ENCODE results near the gene TOGARAM2. TPM values are rescaled to one million over a fixed set of nuclear protein-coding genes. Genes with fewer than 3 reads are reported as not detected.

TOGARAM2 gene
- total RNA-seq, 2 experiments from 2014 or later: 9.6 TPM

DNA sequence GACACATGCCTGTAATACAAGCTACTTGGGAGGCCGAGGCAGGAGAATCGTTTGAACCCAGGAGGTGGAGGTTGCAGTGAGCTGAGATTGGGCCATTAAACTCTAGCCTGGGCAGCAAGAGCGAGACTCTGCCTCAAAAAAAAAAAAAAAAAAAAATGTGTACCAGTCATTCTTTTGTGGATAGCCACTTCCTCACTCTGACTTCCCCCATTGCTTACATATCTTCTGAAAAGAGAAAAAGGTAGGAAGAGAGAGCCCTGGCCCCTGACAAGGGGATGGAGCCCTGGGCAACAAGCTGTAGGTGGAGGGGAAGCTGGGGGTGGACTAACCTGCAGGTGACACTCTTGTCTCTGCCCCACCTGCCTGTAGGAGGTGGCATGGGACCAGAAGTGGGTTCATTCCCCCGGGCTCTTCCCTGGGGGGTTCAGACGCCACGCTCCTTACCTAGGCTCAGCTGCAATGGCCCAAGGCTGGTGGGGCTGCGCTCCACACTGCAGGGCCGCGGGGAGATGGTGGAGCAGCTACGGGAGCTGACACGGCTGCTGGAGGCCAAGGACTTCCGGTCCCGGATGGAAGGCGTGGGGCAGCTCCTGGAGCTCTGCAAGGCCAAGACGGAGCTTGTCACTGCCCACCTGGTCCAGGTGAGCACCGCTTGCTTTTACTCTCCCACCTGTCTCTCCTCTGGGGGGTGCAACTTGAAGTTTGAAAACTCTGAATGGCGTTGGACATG lies 54.1 kb downstream of the TOGARAM2 start:
- peaks cover 7% of the 10 kb centered on the region for H3K4me1 Mint-ChIP-seq (ENCODE audit: low read depth)
- no peak overlapping the region for H3K4me3 Mint-ChIP-seq
- CTCF ChIA-PET: no interaction called here
- no peaks in the 10 kb centered on the region for H3K9me3 Mint-ChIP-seq
- intact Hi-C loops (cut with micrococcal nuclease): no loop called here
- H3K27me3 Mint-ChIP-seq: no peaks in the 10 kb centered on the region
- POLR2A ChIA-PET: no interaction called here
- DNase-seq: no peak
- peaks cover 9% of the 10 kb centered on the region for H3K36me3 Mint-ChIP-seq
- H3K27ac Mint-ChIP-seq: no peak overlapping the region

DNA sequence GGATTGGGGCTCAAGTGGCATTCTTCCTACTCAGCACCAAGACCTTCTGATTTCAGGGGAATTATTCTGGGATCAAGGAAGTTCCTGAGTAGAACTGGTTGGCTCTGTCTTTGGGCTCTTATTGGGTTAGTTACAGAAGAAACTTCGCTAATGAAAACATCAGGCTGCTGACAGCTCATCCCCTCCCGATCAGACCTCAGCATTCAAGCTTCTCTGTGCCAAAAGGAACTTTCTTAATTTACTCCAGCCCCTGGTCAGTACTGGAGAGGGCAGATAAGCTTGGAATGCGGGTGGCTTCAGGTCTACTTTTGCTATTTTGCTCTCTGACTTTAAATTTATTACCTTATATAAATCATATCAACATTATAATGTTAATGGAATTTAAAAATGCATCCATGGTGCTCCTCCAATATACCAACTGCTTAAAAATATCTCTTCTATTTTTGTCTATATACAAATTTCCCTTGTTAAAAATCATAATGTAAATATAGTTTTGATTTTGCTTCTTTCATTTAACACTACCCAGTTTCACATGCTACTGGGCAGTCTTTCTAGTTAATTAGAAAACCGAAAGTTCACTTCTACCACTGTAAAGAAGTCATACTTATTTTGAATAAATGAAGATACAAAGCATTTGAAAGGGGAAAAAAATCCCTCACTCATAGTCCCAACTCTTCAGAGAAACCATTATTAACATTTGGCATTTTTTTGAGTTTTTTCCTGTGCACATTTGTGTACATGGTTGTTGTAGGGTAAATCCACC lies 58.8 kb downstream of the TOGARAM2 start:
- no peaks in the 10 kb centered on the region for H3K9me3 Mint-ChIP-seq

DNA sequence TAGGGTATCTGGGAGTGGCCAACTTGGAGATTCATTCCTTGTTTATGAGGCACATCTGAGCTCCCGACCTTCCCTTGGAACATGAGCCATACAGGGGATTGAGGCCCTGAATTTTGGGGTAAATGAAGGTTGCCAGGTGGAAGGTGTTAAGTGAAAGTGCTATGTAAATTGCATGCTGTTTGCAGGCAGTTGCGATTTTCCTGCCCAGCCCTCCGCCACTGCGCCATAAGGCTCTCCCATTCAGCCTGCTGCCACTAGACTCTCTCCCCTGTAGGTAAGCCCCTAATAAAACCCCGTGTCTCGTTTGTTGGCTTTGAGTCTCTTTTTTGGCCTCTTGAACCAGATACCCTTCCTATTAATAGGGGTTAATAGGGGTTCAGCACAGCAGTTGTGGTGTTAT lies 59.5 kb downstream of the TOGARAM2 start:
- H3K4me3 Mint-ChIP-seq: no peak overlapping the region
- H3K27me3 Mint-ChIP-seq: no peaks in the 10 kb centered on the region
- no peak overlapping the region for H3K27ac Mint-ChIP-seq
- peaks cover 6% of the 10 kb centered on the region for H3K4me1 Mint-ChIP-seq (ENCODE audit: low read depth)
- H3K36me3 Mint-ChIP-seq: peaks cover 5% of the 10 kb centered on the region
- H3K9me3 Mint-ChIP-seq: no peaks in the 10 kb centered on the region
- ChIA-PET POLR2A (no interaction called here), CTCF (no interaction called here)
- intact Hi-C loops (cut with micrococcal nuclease): no loop called here
- no peak for DNase-seq

More for the DNA sequence above, 58.8 kb downstream of the TOGARAM2 start:
- DNase-seq: no peak
- peaks cover 5% of the 10 kb centered on the region for H3K36me3 Mint-ChIP-seq
- H3K4me1 Mint-ChIP-seq (ENCODE audit: low read depth): peaks cover 6% of the 10 kb centered on the region
- CTCF ChIA-PET: no interaction called here
- POLR2A ChIA-PET: no interaction called here
- intact Hi-C loops (cut with micrococcal nuclease): no loop called here
- no peaks in the 10 kb centered on the region for H3K27me3 Mint-ChIP-seq
- no peak overlapping the region for H3K4me3 Mint-ChIP-seq
- H3K27ac Mint-ChIP-seq: no peak overlapping the region

DNA sequence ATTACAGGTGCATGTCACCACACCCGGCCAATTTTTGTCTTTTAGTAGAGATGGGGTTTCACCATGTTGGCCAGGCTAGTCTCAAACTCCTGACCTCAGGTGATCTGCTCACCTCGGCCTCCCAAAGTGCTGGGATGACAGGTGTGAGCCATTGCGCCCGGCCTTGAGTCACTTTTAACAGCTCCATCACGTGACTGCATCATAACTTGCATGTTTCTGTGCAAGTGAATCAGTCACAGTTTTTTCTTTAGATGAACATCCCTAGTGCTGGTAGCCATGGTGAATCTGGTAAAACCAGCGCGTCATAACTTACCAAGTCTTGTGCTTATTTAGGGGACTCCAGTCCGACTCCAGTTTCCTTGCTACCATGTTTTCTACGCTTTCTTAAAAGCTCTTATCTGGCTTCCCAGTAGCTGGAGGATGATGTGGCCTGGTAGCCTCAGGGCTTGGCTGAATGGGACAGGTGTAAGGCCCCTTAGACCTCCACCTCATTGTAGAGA lies 60.1 kb downstream of the TOGARAM2 start:
- intact Hi-C loops (cut with micrococcal nuclease): no loop called here
- H3K27ac Mint-ChIP-seq: no peak overlapping the region
- ChIA-PET CTCF (no interaction called here), POLR2A (no interaction called here)
- no peaks in the 10 kb centered on the region for H3K27me3 Mint-ChIP-seq
- no peak overlapping the region for H3K4me3 Mint-ChIP-seq
- H3K4me1 Mint-ChIP-seq (ENCODE audit: low read depth): peaks cover 6% of the 10 kb centered on the region
- DNase-seq: no peak
- H3K36me3 Mint-ChIP-seq: peaks cover 3% of the 10 kb centered on the region
- H3K9me3 Mint-ChIP-seq: no peaks in the 10 kb centered on the region

DNA sequence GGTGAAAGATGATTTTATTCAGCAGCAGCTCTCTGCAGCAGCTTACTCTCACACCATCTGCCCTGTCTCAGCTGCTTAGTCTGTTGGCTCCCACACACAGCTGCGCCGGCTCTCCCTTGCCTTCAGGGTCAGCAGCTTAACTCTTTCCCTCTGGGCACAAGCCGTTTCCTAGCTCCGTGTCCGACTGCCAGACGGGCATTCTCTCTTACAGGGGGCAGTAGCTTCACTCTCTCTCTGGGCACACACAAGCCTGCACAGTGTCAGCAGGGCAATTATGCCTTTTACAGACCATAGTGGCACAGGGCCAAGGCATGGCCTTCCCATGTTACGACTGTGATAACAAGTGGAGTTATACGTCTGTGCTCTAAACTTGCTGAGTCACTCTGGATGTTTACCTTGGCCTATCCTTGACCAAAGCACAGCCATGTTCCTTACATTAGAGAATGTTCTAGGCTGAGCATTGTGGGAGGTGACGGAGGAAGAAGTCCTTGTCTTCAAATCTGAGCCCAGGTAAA lies 61.5 kb downstream of the TOGARAM2 start:
- peaks cover 6% of the 10 kb centered on the region for H3K4me1 Mint-ChIP-seq (ENCODE audit: low read depth)
- H3K4me3 Mint-ChIP-seq: no peak overlapping the region
- no peaks in the 10 kb centered on the region for H3K9me3 Mint-ChIP-seq
- POLR2A ChIA-PET: no interaction called here
- no peak overlapping the region for H3K27ac Mint-ChIP-seq
- H3K36me3 Mint-ChIP-seq: peaks cover 1% of the 10 kb centered on the region
- no peaks in the 10 kb centered on the region for H3K27me3 Mint-ChIP-seq
- intact Hi-C loops (cut with micrococcal nuclease): no loop called here
- CTCF ChIA-PET: no interaction called here
- no peak for DNase-seq

DNA sequence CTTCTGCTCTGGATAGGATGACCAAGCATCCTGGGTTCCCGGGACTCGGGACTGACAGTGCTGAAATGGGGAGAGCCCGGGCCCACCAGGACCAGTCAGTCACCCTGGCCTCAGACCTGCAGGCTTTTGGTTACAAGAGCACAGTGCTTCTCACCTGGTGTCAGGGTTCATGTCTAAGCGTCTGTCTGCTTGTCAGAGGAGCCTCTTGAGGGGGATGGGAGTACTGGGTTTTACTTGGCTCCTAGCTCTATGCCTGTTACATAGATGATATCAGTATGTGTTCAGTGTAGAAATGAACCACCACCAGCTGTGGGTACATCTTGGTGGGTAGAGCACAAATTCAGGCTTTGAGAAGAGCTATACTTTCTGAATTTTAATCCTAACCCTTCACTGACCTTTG lies 63.4 kb downstream of the TOGARAM2 start:
- H3K36me3 Mint-ChIP-seq: no peaks in the 10 kb centered on the region
- H3K27ac Mint-ChIP-seq: no peak overlapping the region
- H3K4me3 Mint-ChIP-seq: no peak overlapping the region
- no peaks in the 10 kb centered on the region for H3K27me3 Mint-ChIP-seq
- CTCF ChIA-PET: no interaction called here
- intact Hi-C loops (cut with micrococcal nuclease): no loop called here
- peaks cover 6% of the 10 kb centered on the region for H3K4me1 Mint-ChIP-seq (ENCODE audit: low read depth)
- POLR2A ChIA-PET: no interaction called here
- no peaks in the 10 kb centered on the region for H3K9me3 Mint-ChIP-seq
- no peak for DNase-seq

DNA sequence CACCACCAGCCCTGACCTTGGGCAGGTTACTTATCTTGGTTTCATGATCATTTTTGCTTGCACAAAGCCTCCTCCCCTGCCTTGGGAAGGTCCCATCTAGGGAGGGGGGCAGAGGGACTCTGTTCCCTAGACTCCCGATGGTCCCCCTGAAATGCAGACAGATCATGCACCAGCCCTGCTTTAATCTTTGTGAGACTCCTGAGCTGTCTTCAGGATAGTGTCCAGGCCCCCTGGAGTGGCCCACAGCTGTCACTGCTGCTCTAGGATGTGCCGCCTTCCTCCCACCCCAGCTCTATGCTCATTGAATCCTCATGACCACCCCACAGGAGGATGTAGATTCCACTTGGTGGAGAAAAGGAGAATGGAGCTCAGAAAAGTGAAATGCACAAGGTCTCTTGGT lies 65.2 kb downstream of the TOGARAM2 start:
- H3K27me3 Mint-ChIP-seq: no peaks in the 10 kb centered on the region
- POLR2A ChIA-PET: no interaction called here
- H3K27ac Mint-ChIP-seq: no peak overlapping the region
- intact Hi-C loops (cut with micrococcal nuclease): no loop called here
- H3K4me1 Mint-ChIP-seq (ENCODE audit: low read depth): no peaks in the 10 kb centered on the region
- CTCF ChIA-PET: no interaction called here
- no peak for DNase-seq
- no peaks in the 10 kb centered on the region for H3K36me3 Mint-ChIP-seq
- H3K9me3 Mint-ChIP-seq: no peaks in the 10 kb centered on the region
- no peak overlapping the region for H3K4me3 Mint-ChIP-seq

DNA sequence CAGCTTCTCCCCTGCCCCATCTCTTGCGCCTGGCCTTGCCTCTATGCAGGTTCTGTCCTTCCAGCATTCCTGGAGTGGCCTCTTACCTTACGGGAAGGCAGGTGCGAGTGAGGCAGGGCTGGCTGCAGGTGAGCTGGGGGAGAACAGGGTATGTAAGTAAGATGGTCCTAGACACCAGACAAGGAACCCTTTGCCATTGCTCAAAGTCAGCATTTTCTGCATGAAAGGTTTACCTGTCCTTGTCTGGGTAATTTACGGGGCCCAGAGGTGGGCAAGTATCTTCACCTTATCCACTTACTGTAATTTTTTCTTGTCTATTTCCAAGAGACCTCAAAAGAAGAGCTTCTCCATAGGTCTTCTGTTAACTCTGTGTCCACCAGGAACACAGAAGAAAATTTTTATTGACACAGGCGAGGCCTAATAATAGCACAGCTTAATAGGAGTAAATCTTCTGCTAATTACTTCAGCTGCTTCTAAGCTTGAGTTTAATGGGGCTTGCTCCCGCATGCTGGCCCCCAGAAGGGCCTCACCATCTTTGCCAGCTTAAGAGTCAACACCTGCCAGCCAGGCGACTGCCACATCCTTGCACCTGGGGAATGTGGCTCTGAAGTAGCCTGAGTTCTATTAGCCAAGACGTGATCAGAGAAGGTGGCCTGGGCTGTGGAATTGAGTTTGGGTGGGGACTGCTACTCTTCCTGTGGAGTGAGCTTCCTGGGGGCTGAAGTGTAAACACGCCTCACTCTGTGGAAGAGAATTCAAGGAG lies 66.2 kb downstream of the TOGARAM2 start:
- intact Hi-C loops (cut with micrococcal nuclease): no loop called here
- no peaks in the 10 kb centered on the region for H3K27me3 Mint-ChIP-seq
- no peak for DNase-seq
- H3K27ac Mint-ChIP-seq: no peak overlapping the region
- ChIA-PET CTCF (no interaction called here), POLR2A (no interaction called here)
- H3K9me3 Mint-ChIP-seq: no peaks in the 10 kb centered on the region
- H3K36me3 Mint-ChIP-seq: no peaks in the 10 kb centered on the region
- H3K4me1 Mint-ChIP-seq (ENCODE audit: low read depth): no peaks in the 10 kb centered on the region
- no peak overlapping the region for H3K4me3 Mint-ChIP-seq

- ChIA-PET POLR2A (no interaction called here), CTCF (no interaction called here)
- no peaks in the 10 kb centered on the region for H3K9me3 Mint-ChIP-seq
- H3K27ac Mint-ChIP-seq: no peak overlapping the region
- H3K36me3 Mint-ChIP-seq: no peaks in the 10 kb centered on the region
- no peak overlapping the region for H3K4me3 Mint-ChIP-seq
- no peaks in the 10 kb centered on the region for H3K27me3 Mint-ChIP-seq
- intact Hi-C loops (cut with micrococcal nuclease): no loop called here
- no peaks in the 10 kb centered on the region for H3K4me1 Mint-ChIP-seq (ENCODE audit: low read depth)
- no peak for DNase-seq
Measured at GRCh38 chr2:29050591-29050990, 69.5 kb downstream of the TOGARAM2 start.

- Mint-ChIP-seq H3K9me3 (no peaks in the 10 kb centered on the region), H3K4me3 (no peak overlapping the region), H3K4me1 (ENCODE audit: low read depth) (peaks cover 3% of the 10 kb centered on the region), H3K27ac (no peak overlapping the region), H3K27me3 (no peaks in the 10 kb centered on the region), H3K36me3 (no peaks in the 10 kb centered on the region)
- intact Hi-C loops (cut with micrococcal nuclease): no loop called here
- no peak for DNase-seq
- ChIA-PET CTCF (no interaction called here), POLR2A (no interaction called here)
Measured at GRCh38 chr2:29051730-29052129, 70.6 kb downstream of the TOGARAM2 start.

GRCh38 chr2:29052807-29053206 lies 71.7 kb downstream of the TOGARAM2 start:
- intact Hi-C loops (cut with micrococcal nuclease): no loop called here
- no peak overlapping the region for H3K4me3 Mint-ChIP-seq
- ChIA-PET CTCF (no interaction called here), POLR2A (no interaction called here)
- no peaks in the 10 kb centered on the region for H3K9me3 Mint-ChIP-seq
- no peak overlapping the region for H3K27ac Mint-ChIP-seq
- no peaks in the 10 kb centered on the region for H3K36me3 Mint-ChIP-seq
- no peaks in the 10 kb centered on the region for H3K27me3 Mint-ChIP-seq
- no peak for DNase-seq
- H3K4me1 Mint-ChIP-seq (ENCODE audit: low read depth): peaks cover 3% of the 10 kb centered on the region

GRCh38 chr2:29053223-29053622 lies 72.1 kb downstream of the TOGARAM2 start:
- Mint-ChIP-seq H3K4me3 (no peak overlapping the region), H3K9me3 (no peaks in the 10 kb centered on the region), H3K27ac (no peak overlapping the region), H3K36me3 (no peaks in the 10 kb centered on the region), H3K4me1 (ENCODE audit: low read depth) (peaks cover 3% of the 10 kb centered on the region), H3K27me3 (no peaks in the 10 kb centered on the region)
- CTCF ChIA-PET: interaction anchor here (0.6 kb wide), 1 partner anchor 35 kb away, joined by 3 read pairs; no protein-coding TSS in a partner anchor
- intact Hi-C loops (cut with micrococcal nuclease): no loop called here
- POLR2A ChIA-PET: no interaction called here
- peak; percentile 12 for DNase-seq
